HEK293 (cell line): ENCODE data around the gene WLS.

Experiments used
- ZIC2 ChIP-seq: fragments of 450-650 bp; formaldehyde crosslinking; IDR thresholded peaks from 2 replicates; pipeline ENCODE4 v1.5.1; 2016; ENCODE audit warnings: missing biosample characterization, missing genetic modification characterization
- ZNF366 ChIP-seq: fragments of 450-650 bp; formaldehyde crosslinking; conservative IDR thresholded peaks from 2 replicates; pipeline ENCODE4 v1.5.1; 2016; ENCODE audit warnings: missing biosample characterization, missing genetic modification characterization
- ZNF530 ChIP-seq: fragments of 450-650 bp; formaldehyde crosslinking; IDR thresholded peaks from 2 replicates; pipeline ENCODE4 v1.5.1; 2016; ENCODE audit warnings: low read depth, missing biosample characterization, missing genetic modification characterization
- TF ChIP-seq, protein P1 (sequence below): fragments of 450-650 bp; formaldehyde crosslinking; IDR thresholded peaks from 2 replicates; pipeline ENCODE4 v1.5.1; 2016; ENCODE audit warnings: missing biosample characterization, missing genetic modification characterization

DNA sequence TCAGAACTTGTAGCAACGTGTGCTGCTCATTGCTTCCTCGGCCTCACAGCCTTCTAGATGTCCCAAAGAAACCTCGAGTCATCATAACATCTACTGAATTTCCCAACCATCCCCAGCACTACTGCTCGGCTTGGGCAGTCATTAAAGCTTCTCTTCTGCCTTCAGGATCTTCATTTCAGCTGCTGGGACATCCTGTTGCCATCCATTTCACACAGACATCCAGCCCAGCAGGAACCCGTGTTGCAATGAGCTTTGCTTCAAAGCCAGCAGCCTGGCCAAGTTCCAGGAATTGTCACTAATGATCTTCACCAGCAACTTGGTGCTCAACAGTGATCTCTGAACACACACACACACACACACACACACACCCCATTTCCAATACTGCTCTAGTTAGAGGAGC lies 18.5 kb downstream of the WLS start:
- TF ChIP-seq ZNF366 (no peak; the same call in 1 of the 2 replicates), ZIC2 (tag by site-specific recombination) (peak; percentile 80), ZNF530 (tag by site-specific recombination) (no peak)
- TF ChIP-seq, protein P1, sequence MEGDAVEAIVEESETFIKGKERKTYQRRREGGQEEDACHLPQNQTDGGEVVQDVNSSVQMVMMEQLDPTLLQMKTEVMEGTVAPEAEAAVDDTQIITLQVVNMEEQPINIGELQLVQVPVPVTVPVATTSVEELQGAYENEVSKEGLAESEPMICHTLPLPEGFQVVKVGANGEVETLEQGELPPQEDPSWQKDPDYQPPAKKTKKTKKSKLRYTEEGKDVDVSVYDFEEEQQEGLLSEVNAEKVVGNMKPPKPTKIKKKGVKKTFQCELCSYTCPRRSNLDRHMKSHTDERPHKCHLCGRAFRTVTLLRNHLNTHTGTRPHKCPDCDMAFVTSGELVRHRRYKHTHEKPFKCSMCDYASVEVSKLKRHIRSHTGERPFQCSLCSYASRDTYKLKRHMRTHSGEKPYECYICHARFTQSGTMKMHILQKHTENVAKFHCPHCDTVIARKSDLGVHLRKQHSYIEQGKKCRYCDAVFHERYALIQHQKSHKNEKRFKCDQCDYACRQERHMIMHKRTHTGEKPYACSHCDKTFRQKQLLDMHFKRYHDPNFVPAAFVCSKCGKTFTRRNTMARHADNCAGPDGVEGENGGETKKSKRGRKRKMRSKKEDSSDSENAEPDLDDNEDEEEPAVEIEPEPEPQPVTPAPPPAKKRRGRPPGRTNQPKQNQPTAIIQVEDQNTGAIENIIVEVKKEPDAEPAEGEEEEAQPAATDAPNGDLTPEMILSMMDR = no peak
